NCI-H524 treated with DMSO at 0.1 percent for 48 hours (cell line): Measurements from ENCODE around the gene HDDC3.
"Not testable (repeated sequence)": the region's sequence is repeated elsewhere in the genome, so short reads cannot be mapped to it uniquely, and the experiment has no call there.

ENCODE experiments used
- DNase-seq: peaks from one replicate; lab custom pipeline; 2025; lab: John Stamatoyannopoulos, UW

HDDC3 gene

DNA sequence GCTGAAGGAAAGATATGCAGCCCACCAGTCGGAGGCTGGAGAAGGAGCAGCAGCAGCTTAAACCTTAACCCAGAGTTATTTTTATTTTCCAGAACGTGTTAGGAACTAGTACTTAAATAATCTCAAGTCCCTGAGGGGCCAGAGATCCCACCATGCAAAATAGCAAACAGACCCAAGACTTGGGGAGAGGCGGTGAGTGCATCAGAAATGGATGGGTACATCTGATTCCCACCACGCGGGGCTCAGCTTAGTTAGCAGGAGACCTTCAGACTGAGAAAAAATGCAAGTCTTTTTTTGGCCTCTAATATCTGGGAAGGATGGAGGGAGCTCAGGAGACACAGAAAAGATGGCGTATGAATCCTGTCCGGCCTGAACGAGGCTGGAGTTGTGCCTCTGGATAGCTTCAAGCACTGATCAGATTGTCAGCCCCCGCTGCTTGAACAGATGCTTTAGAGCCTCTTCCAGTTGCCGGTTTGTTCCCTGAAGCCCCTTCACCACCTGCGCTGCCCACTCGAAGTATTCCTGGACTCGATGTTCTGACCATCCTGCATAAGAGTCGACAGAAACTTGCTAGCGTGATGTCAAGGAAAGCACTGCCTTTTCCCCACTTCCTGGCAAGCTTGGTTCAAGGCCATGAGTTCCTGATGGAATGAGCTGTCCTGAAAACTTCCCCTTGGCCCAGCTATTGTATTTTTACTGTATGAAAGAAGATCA is 1.3 kb downstream of the HDDC3 start:
- peak; percentile 87 for DNase-seq

DNA sequence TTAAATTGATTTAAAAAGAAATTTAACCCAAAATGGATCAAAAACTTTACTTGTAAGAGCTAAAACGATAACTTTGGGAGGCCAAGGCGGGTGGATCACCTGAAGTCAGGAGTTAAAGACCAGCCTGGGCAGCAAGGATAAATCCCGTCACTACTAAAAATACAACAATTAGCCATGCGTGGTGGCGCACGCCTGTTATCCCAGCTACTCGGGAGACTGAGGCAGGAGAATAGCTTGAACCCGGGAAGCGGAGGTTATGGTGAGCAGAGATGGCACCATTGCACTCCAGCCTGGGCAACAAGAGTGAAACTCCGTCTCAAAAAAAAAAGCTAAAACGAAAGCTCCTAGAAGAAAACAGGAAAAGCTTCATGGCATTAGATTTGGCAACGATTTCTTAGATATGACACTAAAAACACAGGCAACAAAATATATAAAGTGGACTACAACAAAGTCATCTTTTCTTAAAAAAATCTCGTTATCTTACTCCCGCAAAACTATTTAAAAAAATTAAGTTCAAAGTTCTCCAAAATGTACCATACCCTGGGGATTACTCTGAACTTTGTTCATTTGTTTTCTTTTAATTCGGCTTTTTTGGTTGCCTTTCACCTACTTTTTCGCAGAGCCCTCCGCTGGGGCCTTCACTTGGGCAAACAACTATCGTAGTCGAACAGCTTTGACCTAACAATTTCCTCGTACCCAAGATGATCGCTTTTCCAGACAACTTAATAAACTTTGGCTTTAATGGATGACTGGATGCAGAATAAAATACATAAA is 2.9 kb downstream of the HDDC3 start:
- no peak for DNase-seq

DNA sequence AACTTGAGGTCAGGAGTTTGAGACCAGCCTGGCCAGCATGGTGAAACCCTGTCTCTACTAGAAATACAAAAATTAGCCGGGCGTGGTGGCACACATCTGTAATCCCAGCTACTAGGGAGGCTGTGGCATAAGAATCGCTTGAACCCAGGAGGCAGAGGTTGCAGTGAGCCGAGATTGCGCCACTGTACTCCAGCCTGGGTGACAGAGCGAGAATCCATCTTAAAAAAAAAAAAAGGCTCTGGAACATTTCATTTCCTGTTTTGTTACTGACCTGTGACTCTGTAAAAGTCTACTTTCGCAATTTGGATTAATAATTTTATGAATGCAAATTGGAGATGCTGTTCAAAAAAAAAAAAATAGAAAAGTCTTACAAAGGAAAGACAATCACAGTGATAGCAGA is 4.2 kb downstream of the HDDC3 start:
- not testable (repeated sequence) for DNase-seq

DNA sequence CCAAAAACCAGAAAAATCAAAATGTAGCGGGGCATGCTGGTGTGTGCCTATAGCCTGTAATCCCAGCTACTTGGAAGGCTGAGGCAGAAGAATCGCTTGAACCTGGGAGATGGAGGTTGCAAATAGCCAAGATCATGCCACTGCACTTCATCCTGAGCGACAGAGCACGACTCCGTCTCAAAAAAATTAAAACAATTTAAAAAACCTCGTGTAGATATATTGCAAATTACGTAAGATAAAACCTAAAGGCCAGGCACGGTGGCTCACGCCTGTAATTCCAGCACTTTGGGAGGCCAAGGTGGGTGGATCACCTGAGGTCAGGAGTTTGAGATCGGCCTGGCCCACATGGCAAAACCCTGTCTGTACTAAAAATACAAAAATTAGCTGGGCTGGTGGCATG is 5.6 kb downstream of the HDDC3 start:
- not testable (repeated sequence) for DNase-seq

DNA sequence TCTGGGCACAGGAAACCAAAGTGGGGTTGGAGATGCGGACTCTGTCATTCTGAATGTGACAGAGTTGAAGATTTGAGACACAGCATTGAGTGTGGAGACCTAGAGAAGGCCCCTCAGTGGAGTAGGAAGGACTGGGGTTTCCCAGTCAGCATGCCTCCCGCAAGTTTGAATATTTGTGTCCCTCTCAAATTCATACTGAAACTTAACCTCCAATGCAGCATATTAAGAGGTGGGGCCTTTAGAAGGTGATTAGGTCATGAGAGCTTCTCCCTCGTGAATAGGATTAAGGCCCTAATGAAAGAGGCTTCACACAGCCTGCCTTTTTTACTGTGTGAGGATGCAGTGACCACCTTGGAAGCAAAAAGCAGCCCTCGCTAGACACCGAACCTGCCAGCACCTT is 8.0 kb downstream of the HDDC3 start:
- DNase-seq = no peak

DNA sequence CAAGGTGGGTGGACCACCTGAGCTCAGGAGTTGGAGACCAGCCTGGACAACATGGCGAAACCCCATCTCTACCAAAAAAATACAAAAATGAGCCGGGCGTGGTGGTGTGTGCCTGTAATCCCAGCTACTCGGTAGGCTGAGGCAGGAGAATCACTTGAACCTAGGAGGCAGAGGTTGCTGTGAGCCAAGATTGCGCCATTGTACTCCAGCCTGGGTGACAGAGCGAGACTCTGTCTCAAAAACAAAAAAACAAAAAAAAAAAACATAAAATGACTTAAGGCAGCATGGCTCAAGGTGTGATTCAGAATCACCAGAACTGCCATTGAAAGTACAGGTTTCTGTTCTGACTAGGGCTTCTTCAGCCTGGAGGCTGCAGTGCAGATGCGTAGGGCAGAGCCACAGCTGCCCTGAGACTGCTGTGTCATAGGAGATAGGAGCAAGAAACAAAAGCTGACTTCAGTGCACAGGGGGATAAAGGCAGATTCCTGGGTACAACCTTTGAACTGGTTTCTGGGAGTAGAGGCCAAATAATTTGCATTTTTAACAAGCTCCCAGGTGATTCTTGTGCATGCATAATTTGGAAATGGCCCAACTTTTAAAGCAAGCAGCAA is 9.5 kb downstream of the HDDC3 start:
- not testable (repeated sequence) for DNase-seq

DNA sequence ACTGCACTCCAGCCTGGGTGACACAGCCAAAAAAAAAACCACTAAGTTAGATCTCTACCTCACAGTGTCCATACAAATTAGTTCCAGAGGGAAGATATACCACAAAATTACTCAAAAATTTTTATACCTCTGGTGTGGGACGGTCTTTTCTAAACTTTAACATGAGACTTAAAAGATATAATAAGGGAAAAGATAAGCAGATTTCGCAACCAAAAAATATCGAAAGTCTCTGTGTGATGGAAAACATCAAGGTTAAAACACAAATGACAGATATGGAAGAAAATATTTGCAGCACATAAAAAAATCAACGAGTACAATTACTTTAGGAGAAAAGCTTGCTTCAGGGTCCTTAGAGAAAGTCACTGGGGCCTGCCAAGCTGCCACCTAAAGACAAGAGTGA is 10.5 kb downstream of the HDDC3 start:
- DNase-seq = no peak

DNA sequence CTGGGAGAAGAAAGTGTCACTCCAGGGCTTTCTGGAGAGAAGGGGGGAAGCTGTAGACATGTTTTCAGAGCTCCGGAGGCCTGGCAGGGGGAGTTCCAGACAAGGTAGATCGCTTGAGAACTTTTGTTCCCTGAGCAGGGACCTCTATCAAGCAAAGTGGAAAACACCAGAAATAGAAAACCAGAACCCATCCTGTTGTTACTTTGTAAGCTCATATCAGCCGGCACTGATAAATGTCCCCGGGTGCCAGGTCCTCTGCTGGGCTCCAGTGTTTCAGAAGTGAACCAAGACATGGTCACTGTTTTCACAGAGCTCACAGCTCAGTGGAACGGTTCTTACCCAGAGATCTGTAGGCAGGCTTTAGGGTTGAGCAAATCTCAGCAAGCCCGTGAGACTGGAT is 13.5 kb downstream of the HDDC3 start:
- DNase-seq = no peak

DNA sequence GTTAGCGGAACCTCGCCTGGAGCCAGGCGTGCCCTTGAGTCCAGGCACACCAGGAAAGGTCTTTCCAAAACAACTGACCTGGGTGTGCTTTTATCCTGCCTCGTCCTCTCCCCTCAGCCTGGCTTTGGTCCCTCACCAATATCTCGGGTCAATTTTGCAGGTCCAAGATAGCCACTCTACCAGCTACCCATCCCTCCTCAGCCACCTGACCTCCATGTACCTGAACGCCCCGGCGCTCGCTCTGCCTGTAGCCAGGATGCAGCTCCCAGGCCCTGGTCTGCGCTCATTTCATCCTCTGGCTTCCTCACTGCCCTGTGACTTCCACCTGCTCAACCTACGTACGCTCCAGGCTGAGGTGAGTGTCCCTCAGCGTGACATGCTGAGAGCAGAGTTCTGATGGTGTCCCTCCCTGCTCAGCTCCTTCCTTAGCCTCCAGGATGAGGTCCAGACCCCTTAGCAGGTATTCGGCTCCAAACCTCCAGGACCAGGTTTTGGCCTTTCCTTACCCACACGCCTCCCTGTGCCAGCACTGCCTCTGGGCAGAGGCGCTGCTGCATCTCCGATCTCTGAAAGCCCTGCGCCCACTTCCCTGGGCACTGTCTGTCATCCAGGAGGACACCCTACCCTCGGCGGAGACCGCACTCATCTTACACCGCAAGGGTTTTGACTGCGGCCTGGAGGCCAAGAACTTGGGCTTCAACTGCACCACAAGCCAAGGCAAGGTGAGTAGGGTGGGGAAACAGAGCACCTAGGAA is 14.1 kb downstream of the HDDC3 start:
- no peak for DNase-seq

DNA sequence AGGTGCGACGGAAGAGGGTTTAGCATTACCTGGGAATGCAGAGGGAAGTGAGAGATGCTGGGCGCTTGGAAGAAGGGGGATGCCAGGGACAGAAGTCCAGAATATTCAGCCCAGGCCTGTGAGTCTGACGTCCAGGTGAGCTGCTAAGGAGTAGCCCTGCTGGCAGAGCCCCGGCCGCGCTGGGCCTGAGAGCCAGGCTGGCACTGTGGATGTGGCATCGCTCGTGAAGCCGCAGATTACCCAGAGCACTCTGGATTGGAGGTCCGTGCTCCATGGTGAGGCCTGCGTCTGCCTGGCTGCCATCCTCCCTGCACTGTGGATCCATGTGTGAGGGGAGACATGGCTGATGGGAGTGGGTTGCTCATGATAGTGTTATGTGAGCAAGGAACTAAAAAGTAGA is 14.8 kb downstream of the HDDC3 start:
- DNase-seq = no peak

DNA sequence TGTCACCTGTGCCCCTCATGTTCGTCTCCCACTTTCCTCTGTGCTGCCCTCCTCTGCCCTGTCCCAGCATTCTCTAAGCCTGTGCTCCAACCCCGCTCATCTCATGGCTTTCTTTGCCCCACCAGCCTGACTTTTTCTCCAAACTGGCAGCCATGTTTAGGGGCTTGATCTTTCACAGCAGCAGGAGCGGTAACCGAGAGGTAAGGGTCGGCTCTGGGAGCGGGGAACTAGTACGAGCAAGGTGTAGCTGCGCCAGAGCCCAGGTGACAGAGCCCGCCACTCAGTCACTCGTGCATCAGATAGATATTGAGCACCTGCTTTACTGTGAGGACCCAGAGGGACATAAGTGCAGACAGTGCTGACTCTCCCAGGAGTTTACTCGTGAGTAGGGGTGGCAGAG is 15.9 kb downstream of the HDDC3 start:
- DNase-seq = no peak

DNA sequence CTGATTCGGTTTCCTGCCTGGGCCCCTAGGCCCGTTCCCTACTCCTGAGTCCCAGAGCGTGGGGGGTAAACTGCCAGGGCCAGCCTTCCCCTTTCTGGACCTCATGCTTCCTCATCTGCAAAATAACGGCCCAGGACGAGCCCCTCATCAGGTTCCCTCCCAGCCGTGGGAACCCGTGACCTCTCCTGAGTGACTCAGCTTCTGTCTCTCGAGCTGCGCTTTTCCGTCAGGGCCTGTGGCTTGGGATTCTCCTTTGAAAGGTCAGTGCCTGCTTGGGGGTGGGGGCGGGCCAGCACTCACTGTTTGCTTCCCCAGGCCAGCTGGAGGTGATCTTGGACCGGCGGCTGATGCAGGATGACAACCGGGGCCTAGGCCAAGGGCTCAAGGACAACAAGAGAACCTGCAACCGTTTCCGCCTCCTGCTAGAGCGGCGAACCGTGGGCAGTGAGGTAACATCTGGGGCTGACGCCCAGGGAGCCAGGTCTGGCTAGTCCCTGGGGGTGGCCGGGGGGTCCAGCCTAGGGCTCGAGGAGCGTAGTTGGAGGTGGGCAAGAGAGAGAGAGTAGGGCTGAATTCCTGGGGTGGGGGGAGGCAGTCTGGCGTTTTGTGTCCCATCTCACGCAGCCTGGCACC is 16.4 kb downstream of the HDDC3 start:
- no peak for DNase-seq

DNA sequence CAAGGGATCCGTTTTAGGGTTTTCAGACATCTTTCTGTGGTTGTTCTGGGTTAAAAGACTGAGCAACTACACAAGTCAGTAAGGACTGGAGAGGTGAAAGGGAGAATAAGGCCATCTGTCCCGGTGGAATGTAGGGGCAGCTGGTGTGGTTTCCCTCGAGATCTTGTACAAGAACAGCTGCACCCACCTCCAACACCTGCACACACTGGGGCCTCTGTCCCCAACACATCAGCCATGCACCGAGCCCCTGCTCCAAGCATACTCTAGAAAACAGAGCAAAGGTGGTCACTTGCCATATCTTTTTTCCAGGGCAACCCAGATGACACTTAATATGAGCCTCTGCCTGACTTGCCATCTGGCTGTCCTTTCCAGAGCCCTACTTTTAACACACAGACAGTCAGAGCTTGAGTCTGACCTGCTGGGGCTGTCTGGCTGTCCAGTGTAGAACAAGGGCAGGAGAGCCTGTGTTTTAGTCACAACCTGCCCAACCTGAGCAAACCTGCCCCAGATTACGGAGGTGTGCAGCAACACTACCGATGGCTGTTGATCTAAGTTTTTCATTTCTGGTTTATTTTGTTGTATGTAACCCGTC is 17.0 kb downstream of the HDDC3 start:
- peak; percentile 85 for DNase-seq

DNA sequence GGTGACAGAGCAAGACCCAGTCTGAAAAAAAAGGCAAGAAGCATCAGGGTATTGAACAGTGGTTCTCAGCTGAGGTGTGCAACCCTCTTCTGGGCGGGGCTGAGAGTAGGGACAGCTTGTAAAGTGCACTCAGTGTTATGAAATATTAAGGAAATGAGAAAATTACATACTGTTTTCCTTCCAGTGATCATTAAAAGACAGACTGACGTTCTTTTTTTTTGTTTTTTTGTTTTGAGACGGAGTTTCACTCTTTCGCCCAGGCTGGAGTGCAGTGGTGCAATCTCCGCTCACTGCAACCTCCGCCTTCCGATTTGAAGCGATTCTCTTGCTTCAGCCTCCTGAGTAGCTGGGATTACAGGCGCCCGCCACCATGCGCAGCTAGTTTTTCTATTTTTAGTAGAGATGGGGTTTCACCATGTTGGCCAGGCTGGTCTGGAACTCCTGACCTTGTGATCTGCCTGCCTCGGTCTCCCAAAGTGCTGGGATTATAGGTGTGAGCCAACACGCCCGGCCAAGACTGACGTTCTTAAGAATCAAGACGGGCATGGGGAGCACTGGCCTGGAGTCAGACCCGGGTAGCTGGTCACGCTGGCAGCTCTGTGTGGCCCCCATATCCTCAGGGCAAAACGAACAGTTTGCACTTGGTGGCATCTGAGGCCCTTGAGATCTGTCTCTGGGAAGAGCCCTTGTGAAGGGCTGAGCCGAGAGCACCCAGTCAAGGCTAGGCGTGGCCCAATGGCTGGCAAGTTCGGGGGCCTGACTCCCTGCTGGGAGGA is 17.9 kb downstream of the HDDC3 start:
- no peak for DNase-seq

DNA sequence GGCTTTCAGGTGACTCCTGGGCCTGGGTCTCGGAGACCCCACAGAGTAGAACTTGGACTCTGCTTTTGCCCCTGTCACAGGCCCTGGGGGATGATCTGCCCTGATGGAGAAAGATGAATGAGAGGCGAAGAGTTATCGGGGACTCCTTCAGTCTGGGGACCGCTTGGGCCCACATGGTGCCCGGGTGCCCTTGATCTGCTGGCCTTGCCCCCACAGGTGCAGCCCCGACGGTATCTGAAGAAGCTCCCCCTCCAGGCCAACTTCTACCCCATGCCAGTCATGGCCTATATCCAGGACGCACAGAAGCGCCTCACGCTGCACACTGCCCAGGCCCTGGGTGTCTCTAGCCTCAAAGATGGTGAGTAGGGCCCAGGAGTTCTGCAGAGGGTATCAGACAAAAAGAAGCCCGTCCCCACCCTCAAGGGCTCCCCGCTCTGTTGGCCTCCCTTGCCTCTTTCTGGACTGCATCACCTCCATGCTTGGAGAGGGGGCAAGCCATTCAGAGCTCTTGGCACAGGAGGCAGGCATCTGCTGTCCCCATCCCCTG is 18.9 kb downstream of the HDDC3 start:
- no peak for DNase-seq

DNA sequence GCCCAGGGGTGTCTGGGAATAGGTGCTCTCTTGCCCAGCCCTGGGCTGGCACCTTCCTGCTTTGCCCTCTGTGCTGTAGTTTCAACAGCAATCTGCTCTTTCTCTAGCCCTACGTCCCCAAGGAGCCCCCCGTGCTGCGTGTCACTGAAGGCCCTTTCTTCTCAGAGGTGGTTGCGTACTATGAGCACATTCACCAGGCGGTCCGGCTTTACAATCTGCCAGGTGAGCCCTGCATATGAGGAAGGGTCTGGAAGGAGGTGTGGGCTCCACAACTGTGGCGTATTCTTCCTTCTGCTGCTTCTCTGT is 19.6 kb downstream of the HDDC3 start:
- no peak for DNase-seq

DNA sequence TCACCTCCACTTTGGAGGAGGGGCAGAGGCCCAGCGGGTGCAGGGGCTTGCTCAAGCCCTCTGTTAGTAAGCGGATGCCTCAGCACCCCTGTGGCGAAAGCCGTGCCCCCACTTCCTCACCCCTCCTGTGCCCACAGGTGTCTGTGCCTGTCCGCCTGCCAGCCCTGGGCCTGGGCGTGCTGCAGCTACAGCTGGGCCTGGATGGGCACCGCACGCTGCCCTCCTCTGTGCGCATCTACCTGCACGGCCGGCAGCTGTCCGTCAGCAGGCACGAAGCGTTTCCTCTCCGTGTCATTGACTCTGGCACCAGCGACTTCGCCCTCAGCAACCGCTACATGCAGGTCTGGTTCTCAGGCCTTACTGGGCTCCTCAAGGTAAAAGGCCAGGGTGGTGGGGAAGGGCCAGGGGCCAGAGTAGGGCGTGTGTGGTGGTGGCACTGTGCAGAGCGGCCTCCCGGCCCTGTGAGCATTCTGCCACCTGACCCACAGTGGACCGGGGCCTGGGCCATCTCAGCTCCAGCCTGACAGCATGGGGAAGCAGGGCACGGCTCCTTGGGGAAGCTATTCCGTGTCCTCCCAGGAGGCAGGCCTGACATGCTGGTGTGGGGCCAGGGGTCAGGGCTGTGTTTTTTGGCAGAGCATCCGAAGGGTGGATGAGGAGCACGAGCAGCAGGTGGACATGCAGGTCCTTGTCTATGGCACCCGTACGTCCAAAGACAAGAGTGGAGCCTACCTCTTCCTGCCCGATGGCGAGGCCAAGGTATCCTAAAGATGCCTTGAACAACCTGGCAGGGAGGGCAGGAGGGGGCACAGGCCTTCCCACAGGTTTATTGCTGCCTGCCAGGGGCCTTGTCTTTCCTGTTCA is 20.2 kb downstream of the HDDC3 start:
- no peak for DNase-seq

DNA sequence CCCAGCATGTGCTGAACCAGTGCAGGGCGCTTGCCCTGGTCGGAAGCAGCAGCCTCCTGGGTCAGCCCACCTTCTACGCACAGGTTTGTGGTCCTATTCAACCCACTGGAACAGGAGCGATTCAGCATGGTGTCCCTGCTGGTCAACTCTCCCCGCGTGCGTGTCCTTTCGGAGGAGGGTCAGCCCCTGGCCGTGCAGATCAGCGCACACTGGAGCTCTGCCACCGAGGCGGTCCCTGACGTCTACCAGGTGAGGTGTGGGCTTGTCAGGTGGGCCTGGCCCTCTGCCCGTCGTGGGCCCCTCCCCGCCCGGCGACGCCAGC is 21.1 kb downstream of the HDDC3 start:
- no peak for DNase-seq

DNA sequence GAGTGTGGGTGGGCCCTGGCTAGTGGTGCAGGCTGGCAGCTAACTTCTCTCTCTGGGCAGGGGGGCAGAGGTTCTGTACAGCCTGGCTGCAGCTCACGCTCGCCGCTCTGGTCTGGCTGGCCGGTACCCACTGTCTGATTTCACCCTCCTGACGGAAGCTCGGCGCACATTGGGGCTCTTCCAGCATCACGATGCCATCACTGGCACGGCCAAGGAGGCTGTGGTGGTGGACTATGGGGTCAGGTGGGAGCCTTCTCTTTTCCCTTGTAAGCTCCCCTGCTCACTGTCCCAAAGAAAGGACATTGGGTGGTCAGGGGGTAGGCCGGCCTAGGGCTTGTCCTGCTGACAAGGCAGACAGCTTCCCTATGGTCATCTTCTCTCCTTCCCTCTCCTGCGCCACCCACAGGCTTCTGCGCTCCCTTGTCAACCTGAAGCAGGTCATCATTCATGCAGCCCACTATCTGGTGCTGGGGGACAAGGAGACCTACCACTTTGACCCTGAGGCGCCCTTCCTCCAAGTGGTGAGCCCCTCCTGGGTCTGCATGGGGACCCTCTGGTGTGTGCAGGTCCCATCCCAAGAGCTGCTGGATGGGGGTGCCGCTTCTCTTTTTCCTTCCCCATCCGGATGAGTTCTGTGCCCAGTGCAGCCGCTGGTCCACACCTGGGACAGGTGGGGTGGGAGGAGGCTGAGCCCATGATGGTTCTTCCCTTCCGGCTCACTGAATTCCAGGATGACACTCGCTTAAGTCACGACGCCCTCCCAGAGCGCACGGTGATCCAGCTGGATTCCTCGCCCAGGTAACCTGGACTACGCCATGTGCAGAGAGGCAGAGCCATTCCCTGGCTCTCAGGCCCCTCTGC is 21.7 kb downstream of the HDDC3 start:
- no peak for DNase-seq
